Naive thymus-derived CD8-positive, alpha-beta T cell (primary cell): ENCODE results near the gene ZCCHC24. TPM values are rescaled to one million over a fixed set of nuclear protein-coding genes. Genes with fewer than 3 reads are reported as not detected.
A peak's percentile ranks its signal among the peaks of the same experiment; 100 is the strongest.
"Not testable (repeated sequence)": the region's sequence is repeated elsewhere in the genome, so short reads cannot be mapped to it uniquely, and the experiment has no call there.

Experiments
- ATAC-seq, 2 donors: fragments of 150-1000 bp; cut with Tn5 transposase in 1 of 2; sonication (Bioruptor Pico), chemical (Tn5 transposase) in 1 of 2; 1 replicate in 1 of 2; 2 replicates in 1 of 2; pipeline ENCODE4 v1.10.0; 2021; ENCODE audit warnings: mild to moderate bottlenecking in 2 of 2, moderate library complexity in 2 of 2
- POLR2A ChIA-PET: fragments of 350-600 bp; sonication (Branson Sonifier 250); formaldehyde crosslinking; loops from one replicate; lab custom pipeline; 2021; ENCODE audit warnings: antibody characterized with exemption; lab: Charles Lee
- DNase-seq, 10 donors: peaks; one replicate each; pipeline versions ENCODE4 v3.0.0 to v3.0.0-alpha.2; 2020 to 2022
- H3K27ac Mint-ChIP-seq, 10 donors: one replicate each; pipeline ENCODE4 v1.8.0; 2020 to 2022; ENCODE audit warnings: mild to moderate bottlenecking in 10 of 10, mixed read lengths in 10 of 10, moderate library complexity in 4 of 10, inconsistent platforms in 1 of 10
- H3K27me3 Mint-ChIP-seq, 5 donors: one replicate each; pipeline ENCODE4 v1.8.0; 2021 to 2022; ENCODE audit warnings: mixed read lengths in 5 of 5
- H3K36me3 Mint-ChIP-seq, 3 donors: one replicate each; pipeline ENCODE4 v1.8.0; 2020 to 2022; ENCODE audit warnings: mixed read lengths in 3 of 3, mild to moderate bottlenecking in 2 of 3, inconsistent platforms in 1 of 3
- H3K4me1 Mint-ChIP-seq, 4 donors: one replicate each; pipeline ENCODE4 v1.8.0; 2021 to 2022; ENCODE audit warnings: mixed read lengths in 4 of 4
- H3K4me3 Mint-ChIP-seq, 10 donors: one replicate each; pipeline ENCODE4 v1.8.0; 2020 to 2022; ENCODE audit warnings: mild to moderate bottlenecking in 10 of 10, mixed read lengths in 10 of 10, moderate library complexity in 6 of 10, inconsistent platforms in 1 of 10
- H3K9me3 Mint-ChIP-seq, 9 donors: one replicate each; pipeline ENCODE4 v1.8.0; 2020 to 2022; ENCODE audit warnings: mixed read lengths in 9 of 9, mild to moderate bottlenecking in 3 of 9, inconsistent platforms in 1 of 9, moderate library complexity in 1 of 9
- polyA plus RNA-seq, 3 donors: library from polyadenylated mRNA; unstranded; fragments of 300-500 nt; fragmentation: Illumina TruSeq; gene quantifications; one replicate each; pipeline ENCODE4 v1.2.3, GENCODE V29; 2021
- total RNA-seq, 8 experiments: library from RNA in 2 of 8; stranded (reverse) in 2 of 8; gene quantifications; one replicate each; pipeline ENCODE4 v1.2.3 and lab custom pipeline; 2021 to 2026

Gene ZCCHC24
- total and polyA plus RNA-seq, 5 experiments from 2014 or later, result 0.12 to 1.7 (median 0.65) TPM

- Mint-ChIP-seq H3K9me3 (no peaks in the 10 kb centered on the region), H3K4me1 (peaks cover 2 to 12% (median 6%) of the 10 kb centered on the region in 4 donors), H3K27ac (no peak overlapping the region), H3K4me3 (no peak overlapping the region), H3K27me3 (no peaks in the 10 kb centered on the region), H3K36me3 (no peaks in the 10 kb centered on the region)
- POLR2A ChIA-PET, result interaction anchor here (6.4 kb wide), 1 partner anchor 21 kb away, joined by 41 read pairs; no protein-coding TSS in a partner anchor
- DNase-seq (no peak), ATAC-seq (no peak)
Measured at GRCh38 chr10:79342811-79343561, 102.4 kb downstream of the ZCCHC24 start.

DNA sequence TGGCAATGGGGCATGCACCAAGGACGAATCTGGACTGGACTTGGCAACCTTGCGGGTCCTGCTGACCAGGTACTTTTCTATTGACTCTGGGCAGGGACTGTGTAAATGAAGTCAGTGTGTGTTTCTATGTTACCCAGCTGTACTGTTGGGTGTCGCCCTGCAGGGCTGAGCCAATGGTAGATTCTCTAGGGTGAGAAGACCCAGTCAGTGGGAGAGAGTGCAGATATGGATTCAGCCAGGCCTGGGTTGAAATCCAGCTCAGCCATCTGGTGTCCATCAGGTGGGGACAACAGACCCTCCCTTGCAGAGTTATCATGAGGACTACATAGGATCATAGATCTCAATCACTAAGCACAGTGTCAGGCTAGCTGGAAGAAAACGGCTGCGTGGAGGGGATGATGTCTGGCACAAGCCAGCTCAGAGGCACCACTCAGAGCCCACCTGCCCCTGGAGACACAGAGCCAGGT is 103.1 kb downstream of the ZCCHC24 start:
- H3K27me3 Mint-ChIP-seq, result no peaks in the 10 kb centered on the region
- H3K4me1 Mint-ChIP-seq, result peaks cover 0 to 12% (median 6%) of the 10 kb centered on the region in 4 donors
- ATAC-seq (no peak), DNase-seq (no peak)
- peak overlapping the region in 2 of 10 donors; percentile 17 to 21 for H3K27ac Mint-ChIP-seq
- H3K9me3 Mint-ChIP-seq, result no peaks in the 10 kb centered on the region
- H3K4me3 Mint-ChIP-seq, result no peak overlapping the region
- no peaks in the 10 kb centered on the region for H3K36me3 Mint-ChIP-seq
- POLR2A ChIA-PET, result interaction anchor here (6.4 kb wide), 1 partner anchor 20 kb away, joined by 41 read pairs; no protein-coding TSS in a partner anchor

GRCh38 chr10:79340646-79341244 is 104.7 kb downstream of the ZCCHC24 start:
- Mint-ChIP-seq H3K27me3 (no peaks in the 10 kb centered on the region), H3K4me3 (no peak overlapping the region), H3K4me1 (peaks cover 0 to 14% (median 3%) of the 10 kb centered on the region in 4 donors), H3K36me3 (no peaks in the 10 kb centered on the region), H3K9me3 (no peaks in the 10 kb centered on the region), H3K27ac (peak overlapping the region in 4 of 10 donors; percentile 11 to 37 (median 16))
- no peak for DNase-seq
- ATAC-seq, result no peak
- POLR2A ChIA-PET, result interaction anchor here (1.1 kb wide), 1 partner anchor 75 kb away, joined by 3 read pairs; no protein-coding TSS in a partner anchor

DNA sequence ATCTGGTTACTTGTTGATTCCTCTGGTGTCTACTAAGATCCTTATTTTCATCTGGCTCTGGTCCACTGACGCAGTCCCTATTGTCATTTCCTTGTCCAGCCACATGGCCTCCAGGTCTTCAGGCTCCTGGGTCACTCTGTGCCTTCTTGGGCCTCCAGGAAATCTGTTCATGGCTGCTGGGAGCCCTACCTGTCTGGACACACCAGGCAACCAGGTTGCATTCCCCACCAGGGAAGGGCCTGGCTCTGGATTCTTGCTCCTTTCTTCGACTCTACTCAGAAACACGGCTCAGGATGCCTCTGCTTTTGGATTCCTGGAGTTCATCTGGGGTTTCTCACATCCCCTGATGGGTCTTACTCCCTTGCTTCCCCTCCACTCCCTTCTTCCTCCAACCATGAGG is 106.2 kb downstream of the ZCCHC24 start:
- ATAC-seq (no peak), DNase-seq (no peak)
- H3K9me3 Mint-ChIP-seq, result no peaks in the 10 kb centered on the region
- no peak overlapping the region for H3K4me3 Mint-ChIP-seq
- H3K4me1 Mint-ChIP-seq, result peaks cover 0 to 14% (median 2%) of the 10 kb centered on the region in 4 donors
- POLR2A ChIA-PET, result no interaction called here
- no peaks in the 10 kb centered on the region for H3K36me3 Mint-ChIP-seq
- H3K27me3 Mint-ChIP-seq, result no peaks in the 10 kb centered on the region
- H3K27ac Mint-ChIP-seq, result no peak overlapping the region

GRCh38 chr10:79337783-79338469 is 107.5 kb downstream of the ZCCHC24 start:
- H3K27ac Mint-ChIP-seq, H3K27me3 Mint-ChIP-seq, DNase-seq, H3K4me3 Mint-ChIP-seq, H3K9me3 Mint-ChIP-seq, H3K36me3 Mint-ChIP-seq, ATAC-seq: not testable (repeated sequence)
- peaks cover 0 to 10% (median 0%) of the 10 kb centered on the region in 4 donors for H3K4me1 Mint-ChIP-seq
- POLR2A ChIA-PET, result interaction anchor here (0.7 kb wide), 1 partner anchor 20 kb away, joined by 6 read pairs; no protein-coding TSS in a partner anchor

GRCh38 chr10:79336739-79337138 is 108.7 kb downstream of the ZCCHC24 start:
- ATAC-seq (no peak), DNase-seq (no peak)
- H3K4me1 Mint-ChIP-seq, result peaks cover 3 to 9% (median 5%) of the 10 kb centered on the region in 4 donors
- no peak overlapping the region for H3K4me3 Mint-ChIP-seq
- no peak overlapping the region for H3K27ac Mint-ChIP-seq
- POLR2A ChIA-PET, result interaction anchor here (0.7 kb wide), 1 partner anchor 16 kb away, joined by 7 read pairs; no protein-coding TSS in a partner anchor
- peaks cover 0 to 2% (median 0%) of the 10 kb centered on the region in 9 donors for H3K9me3 Mint-ChIP-seq
- H3K27me3 Mint-ChIP-seq, result no peaks in the 10 kb centered on the region
- no peaks in the 10 kb centered on the region for H3K36me3 Mint-ChIP-seq

GRCh38 chr10:79336276-79336675 is 109.1 kb downstream of the ZCCHC24 start:
- Mint-ChIP-seq H3K4me1 (peaks cover 8 to 11% (median 9%) of the 10 kb centered on the region in 4 donors), H3K36me3 (no peaks in the 10 kb centered on the region), H3K9me3 (peaks cover 0 to 2% (median 0%) of the 10 kb centered on the region in 9 donors), H3K4me3 (no peak overlapping the region), H3K27me3 (no peaks in the 10 kb centered on the region), H3K27ac (peak overlapping the region in 2 of 10 donors; percentile 41 to 53)
- DNase-seq (no peak), ATAC-seq (no peak)
- POLR2A ChIA-PET, result interaction anchor here (0.8 kb wide), 1 partner anchor 11 kb away, joined by 3 read pairs; the partner anchor contains the start of gene PPIF

GRCh38 chr10:79335470-79336235 is 109.8 kb downstream of the ZCCHC24 start:
- POLR2A ChIA-PET, result interaction anchor here (0.8 to 2.7 kb wide), 3 partner anchors 11 to 88 kb away, joined by 3 to 8 read pairs (median 3); partner anchors contain the start of gene PPIF
- DNase-seq, result no peak
- Mint-ChIP-seq H3K4me3 (no peak overlapping the region), H3K27ac (peak overlapping the region in 3 of 10 donors; percentile 8 to 41 (median 41)), H3K27me3 (no peaks in the 10 kb centered on the region), H3K9me3 (peaks cover 0 to 2% (median 0%) of the 10 kb centered on the region in 9 donors), H3K4me1 (peaks cover 8 to 14% (median 8%) of the 10 kb centered on the region in 4 donors), H3K36me3 (no peaks in the 10 kb centered on the region)
- ATAC-seq, result no peak

DNA sequence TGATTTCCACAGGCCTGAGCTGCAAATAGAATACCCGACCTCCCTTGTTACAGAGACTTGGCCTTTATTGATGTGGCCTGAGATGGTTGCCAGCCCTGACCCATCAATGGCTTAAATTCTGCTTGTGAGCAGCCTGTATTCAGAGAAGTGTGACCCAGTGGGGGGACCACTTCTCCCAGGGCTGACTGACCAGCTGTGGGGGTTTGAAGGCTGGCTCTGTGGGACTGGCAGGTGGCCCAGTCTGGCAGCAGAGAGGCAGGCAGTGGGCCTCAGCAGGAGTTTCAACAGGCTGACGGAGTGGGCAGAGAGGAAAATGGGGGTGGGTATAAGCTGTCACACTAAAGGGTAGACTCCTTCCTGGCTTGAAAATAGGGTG is 110.3 kb downstream of the ZCCHC24 start:
- peaks cover 8 to 14% (median 8%) of the 10 kb centered on the region in 4 donors for H3K4me1 Mint-ChIP-seq

GRCh38 chr10:79334573-79334972 is 110.9 kb downstream of the ZCCHC24 start:
- Mint-ChIP-seq H3K4me1 (peaks cover 6 to 17% (median 8%) of the 10 kb centered on the region in 4 donors), H3K27me3 (no peaks in the 10 kb centered on the region), H3K36me3 (no peaks in the 10 kb centered on the region), H3K27ac (no peak overlapping the region), H3K9me3 (peaks cover 0 to 2% (median 0%) of the 10 kb centered on the region in 9 donors), H3K4me3 (no peak overlapping the region)
- POLR2A ChIA-PET, result interaction anchor here (0.8 to 2.7 kb wide), 2 partner anchors 12 to 86 kb away, joined by 3 to 8 read pairs; no protein-coding TSS in a partner anchor
- no peak for DNase-seq
- ATAC-seq, result no peak

More for the DNA sequence above, 110.3 kb downstream of the ZCCHC24 start:
- Mint-ChIP-seq H3K4me3 (no peak overlapping the region), H3K27ac (peak overlapping the region in 1 of 10 donors; percentile 8), H3K9me3 (peaks cover 0 to 2% (median 0%) of the 10 kb centered on the region in 9 donors), H3K27me3 (no peaks in the 10 kb centered on the region), H3K36me3 (no peaks in the 10 kb centered on the region)
- POLR2A ChIA-PET, result interaction anchor here (0.8 to 2.7 kb wide), 2 partner anchors 12 to 87 kb away, joined by 3 to 8 read pairs; no protein-coding TSS in a partner anchor
- ATAC-seq (no peak), DNase-seq (no peak)

DNA sequence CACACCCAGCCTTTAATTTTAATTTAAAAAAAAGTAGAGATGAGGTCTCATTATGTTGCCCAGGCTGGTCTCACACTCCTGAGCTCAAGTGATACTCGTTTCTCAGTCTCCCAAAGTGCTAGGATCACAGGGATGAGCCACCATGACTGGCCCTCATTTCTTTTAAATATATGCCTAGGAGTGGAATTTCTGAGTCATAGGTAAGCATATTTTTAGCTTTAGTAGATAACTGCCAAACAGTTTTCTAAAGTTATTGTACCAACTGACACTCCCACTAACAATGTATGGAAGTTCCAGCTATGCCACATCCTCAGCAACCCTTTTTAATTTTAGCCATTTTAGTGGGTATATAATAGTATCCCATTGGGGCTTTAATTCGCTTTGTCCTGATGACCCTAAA is 111.9 kb downstream of the ZCCHC24 start:
- Mint-ChIP-seq H3K27ac (no peak overlapping the region), H3K4me1 (peaks cover 6 to 18% (median 8%) of the 10 kb centered on the region in 4 donors), H3K4me3 (no peak overlapping the region), H3K36me3 (no peaks in the 10 kb centered on the region), H3K27me3 (no peaks in the 10 kb centered on the region), H3K9me3 (peaks cover 0 to 2% (median 0%) of the 10 kb centered on the region in 9 donors)
- POLR2A ChIA-PET, result interaction anchor here (2.7 kb wide), 1 partner anchor 11 kb away, joined by 8 read pairs; no protein-coding TSS in a partner anchor
- ATAC-seq, result no peak
- no peak for DNase-seq
